HEK293T (cell line): ENCODE measurements around the gene SOHLH2.
A peak's percentile ranks its signal among the peaks of the same experiment; 100 is the strongest.

Source experiments
- CTCF ChIA-PET: fragments of 350-600 bp; formaldehyde crosslinking; extraction: SDS; loops from one replicate; lab custom pipeline; 2021; ENCODE audit warnings: antibody characterized with exemption, inconsistent platforms; lab: Yijun Ruan, JAX
- POLR2A ChIA-PET: fragments of 350-600 bp; formaldehyde crosslinking; extraction: SDS; loops from one replicate; lab custom pipeline; 2020; ENCODE audit warnings: antibody characterized with exemption, inconsistent platforms; lab: Yijun Ruan, JAX
- DNase-seq: peaks from one replicate; pipeline ENCODE4 v3.0.0; 2012; ENCODE audit warnings: mixed read lengths; ENCODE audit errors: extremely low spot score
- ARNT ChIP-seq: fragments of 450-650 bp; IDR thresholded peaks from 2 replicates; pipeline ENCODE4 v1.6.1; 2017; ENCODE audit warnings: mild to moderate bottlenecking
- BHLHE40 ChIP-seq: fragments of 450-650 bp; IDR thresholded peaks from 2 replicates; pipeline ENCODE4 v1.6.1; 2016; ENCODE audit warnings: mild to moderate bottlenecking, moderate library complexity, borderline replicate concordance
- CTBP1 ChIP-seq: fragments of 450-650 bp; IDR thresholded peaks from 2 replicates; pipeline ENCODE4 v1.6.1; 2016; ENCODE audit warnings: borderline replicate concordance
- ELF4 ChIP-seq: fragments of 450-650 bp; IDR thresholded peaks from 2 replicates; pipeline ENCODE4 v1.6.1; 2017; ENCODE audit warnings: antibody characterized with exemption
- FOXA1 ChIP-seq: fragments of 450-650 bp; IDR thresholded peaks from 2 replicates; pipeline ENCODE4 v1.6.1; 2016; ENCODE audit warnings: mild to moderate bottlenecking
- FOXK2 ChIP-seq: fragments of 450-650 bp; IDR thresholded peaks from 2 replicates; pipeline ENCODE4 v1.6.1; 2016; ENCODE audit warnings: mild to moderate bottlenecking
- FOXM1 ChIP-seq: fragments of 450-650 bp; IDR thresholded peaks from 2 replicates; pipeline ENCODE4 v1.6.1; 2017; ENCODE audit warnings: mild to moderate bottlenecking, borderline replicate concordance
- HDGF ChIP-seq: fragments of 450-650 bp; IDR thresholded peaks from 2 replicates; pipeline ENCODE4 v1.6.1; 2017; ENCODE audit warnings: antibody characterized with exemption, borderline replicate concordance
- L3MBTL2 ChIP-seq: fragments of 450-650 bp; conservative IDR thresholded peaks from 2 replicates; pipeline ENCODE4 v1.6.1; 2016; ENCODE audit warnings: mild to moderate bottlenecking
- LEF1 ChIP-seq: fragments of 450-650 bp; IDR thresholded peaks from 2 replicates; pipeline ENCODE4 v1.6.1; 2017; ENCODE audit warnings: mild to moderate bottlenecking, borderline replicate concordance
- NFRKB ChIP-seq: fragments of 450-650 bp; IDR thresholded peaks from 2 replicates; pipeline ENCODE4 v1.6.1; 2016; ENCODE audit warnings: mild to moderate bottlenecking, moderate library complexity
- SP1 ChIP-seq: fragments of 450-650 bp; IDR thresholded peaks from 2 replicates; pipeline ENCODE4 v1.6.1; 2017
- SUZ12 ChIP-seq: fragments of 450-650 bp; IDR thresholded peaks from 2 replicates; pipeline ENCODE4 v1.6.1; 2016; ENCODE audit warnings: mild to moderate bottlenecking
- TARDBP ChIP-seq: fragments of 450-650 bp; IDR thresholded peaks from 2 replicates; pipeline ENCODE4 v1.6.1; 2016
- ZNF384 ChIP-seq: fragments of 450-650 bp; IDR thresholded peaks from 2 replicates; pipeline ENCODE4 v1.6.1; 2016
- TF ChIP-seq, protein P1 (sequence below): fragments of 450-650 bp; IDR thresholded peaks from 2 replicates; pipeline ENCODE4 v1.6.1; 2016

The SOHLH2 gene

GRCh38 chr13:36163809-36164308 lies 50.5 kb downstream of the SOHLH2 start:
- CTCF ChIA-PET, result no interaction called here

DNA sequence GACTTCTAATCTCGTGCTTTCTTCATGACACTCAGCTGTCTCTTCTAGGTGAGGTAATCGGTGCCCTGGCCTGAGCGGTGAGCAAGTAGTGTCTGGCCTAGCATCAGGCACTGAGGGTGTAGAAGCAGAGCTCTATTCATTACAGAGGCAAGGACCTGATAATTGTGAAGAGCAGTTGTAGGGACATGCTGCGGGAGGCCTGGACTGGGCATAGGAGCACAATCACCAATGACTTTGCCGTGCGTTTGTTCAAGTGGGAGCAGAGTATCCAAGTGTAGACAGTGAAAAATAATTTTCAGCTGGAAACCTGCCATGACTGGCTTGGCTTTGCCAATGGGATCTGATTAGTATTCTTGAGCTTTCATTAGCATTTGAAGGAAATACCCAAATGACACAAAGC lies 51.1 kb downstream of the SOHLH2 start:
- TF ChIP-seq, protein P1, sequence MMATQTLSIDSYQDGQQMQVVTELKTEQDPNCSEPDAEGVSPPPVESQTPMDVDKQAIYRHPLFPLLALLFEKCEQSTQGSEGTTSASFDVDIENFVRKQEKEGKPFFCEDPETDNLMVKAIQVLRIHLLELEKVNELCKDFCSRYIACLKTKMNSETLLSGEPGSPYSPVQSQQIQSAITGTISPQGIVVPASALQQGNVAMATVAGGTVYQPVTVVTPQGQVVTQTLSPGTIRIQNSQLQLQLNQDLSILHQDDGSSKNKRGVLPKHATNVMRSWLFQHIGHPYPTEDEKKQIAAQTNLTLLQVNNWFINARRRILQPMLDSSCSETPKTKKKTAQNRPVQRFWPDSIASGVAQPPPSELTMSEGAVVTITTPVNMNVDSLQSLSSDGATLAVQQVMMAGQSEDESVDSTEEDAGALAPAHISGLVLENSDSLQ, result no peak
- TF ChIP-seq ARNT, result no peak
- ChIA-PET POLR2A (no interaction called here), CTCF (no interaction called here)
- no peak for DNase-seq

More at GRCh38 chr13:36163809-36164308, 50.5 kb downstream of the SOHLH2 start:
- TF ChIP-seq FOXA1, result no peak
- TF ChIP-seq, protein P1, result peak; percentile 90
- peak; percentile 55; the same call in 1 of the 2 replicates for TF ChIP-seq CTBP1
- peak; percentile 63 for DNase-seq
- POLR2A ChIA-PET, result no interaction called here

DNA sequence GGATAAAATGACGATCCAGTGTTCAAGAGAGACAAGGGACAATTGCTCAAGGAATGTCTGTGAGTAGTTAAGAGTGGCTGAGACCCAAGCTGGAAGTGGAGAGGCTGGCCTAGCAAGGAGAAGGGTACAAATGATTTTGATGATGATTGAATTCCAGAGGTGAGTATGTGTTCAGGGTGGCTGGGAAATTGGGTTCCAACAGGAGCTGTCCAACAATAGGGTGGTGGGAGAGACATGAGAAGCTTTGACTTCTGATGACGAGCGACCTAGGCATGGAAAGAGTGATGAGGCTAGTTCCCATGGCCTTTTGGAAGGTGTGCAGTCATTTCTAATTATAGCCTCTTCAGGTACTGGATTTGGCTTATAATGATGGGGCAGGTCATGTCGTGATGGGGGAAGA lies 54.1 kb downstream of the SOHLH2 start:
- TF ChIP-seq BHLHE40 (no peak), SP1 (no peak)
- POLR2A ChIA-PET, result no interaction called here
- CTCF ChIA-PET, result no interaction called here

DNA sequence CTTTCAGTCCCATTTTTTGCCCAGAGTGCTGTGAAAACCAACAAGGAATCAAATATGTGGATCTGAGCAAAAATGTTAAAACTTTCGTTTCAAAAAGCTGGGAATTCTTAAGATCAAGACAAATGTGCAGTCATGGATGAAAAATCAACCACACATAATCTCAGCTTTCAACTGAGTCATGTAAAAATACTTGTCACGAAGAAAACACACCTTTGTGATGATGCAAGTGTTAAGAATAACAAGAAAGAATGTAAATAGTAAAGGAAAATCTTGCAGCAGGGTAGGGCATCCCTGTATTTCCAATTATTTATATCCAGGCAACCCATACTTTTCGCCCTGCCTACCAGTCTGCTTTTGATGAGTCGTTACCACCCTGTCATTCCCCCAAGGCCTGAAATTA lies 55.7 kb downstream of the SOHLH2 start:
- DNase-seq, result no peak
- ChIA-PET CTCF (interaction anchor here (0.6 kb wide), 1 partner anchor 25 kb away, joined by 4 read pairs; no protein-coding TSS in a partner anchor), POLR2A (no interaction called here)
- TF ChIP-seq TARDBP (no peak), CTBP1 (no peak), L3MBTL2 (no peak), ELF4 (no peak), NFRKB (no peak), SUZ12 (no peak), LEF1 (no peak), SP1 (no peak), HDGF (no peak)

More for the DNA sequence above, 54.1 kb downstream of the SOHLH2 start:
- DNase-seq, result no peak

GRCh38 chr13:36157480-36157879 lies 56.9 kb downstream of the SOHLH2 start:
- POLR2A ChIA-PET, result no interaction called here
- CTCF ChIA-PET, result interaction anchor here (0.6 kb wide), 1 partner anchor 973 kb away, joined by 4 read pairs; no protein-coding TSS in a partner anchor
- TF ChIP-seq ZNF384, result no peak
- TF ChIP-seq SUZ12, result no peak
- no peak for TF ChIP-seq HDGF
- TF ChIP-seq TARDBP, result no peak
- TF ChIP-seq SP1, result no peak
- TF ChIP-seq ARNT, result no peak
- TF ChIP-seq CTBP1, result no peak
- no peak for TF ChIP-seq BHLHE40
- no peak for TF ChIP-seq NFRKB
- TF ChIP-seq, protein P1, result no peak
- TF ChIP-seq LEF1, result no peak
- TF ChIP-seq ELF4, result no peak
- no peak for TF ChIP-seq FOXA1
- TF ChIP-seq FOXM1, result no peak
- no peak for TF ChIP-seq FOXK2
- no peak for TF ChIP-seq L3MBTL2
- DNase-seq, result no peak

- ChIA-PET POLR2A (no interaction called here), CTCF (no interaction called here)
- TF ChIP-seq LEF1 (no peak), SP1 (no peak), NFRKB (no peak), BHLHE40 (no peak), SUZ12 (no peak), HDGF (no peak), FOXA1 (no peak), CTBP1 (no peak), ZNF384 (no peak), TARDBP (no peak), L3MBTL2 (no peak), ARNT (no peak), FOXK2 (no peak), FOXM1 (no peak)
- TF ChIP-seq, protein P1, result no peak
- DNase-seq, result no peak
Measured at GRCh38 chr13:36154567-36155291, 59.6 kb downstream of the SOHLH2 start.
